Epithelial cell of proximal tubule (primary cell): Measurements from ENCODE around the gene ZC3H12D. TPM values are rescaled to one million over a fixed set of nuclear protein-coding genes. Genes with fewer than 3 reads are reported as not detected.

Source experiments
- DNase-seq: peaks from one replicate; pipeline ENCODE4 v3.0.0-alpha.2; 2011; ENCODE audit warnings: low read depth
- H3K4me3 ChIP-seq: 2 replicates; pipeline ENCODE4 v1.5.1; 2011; ENCODE audit warnings: low read depth, mild to moderate bottlenecking, low read length
- total RNA-seq: library from RNA; depleted of rRNA; stranded (reverse); fragments of >200 nt; gene quantifications from 2 replicates; pipeline ENCODE4 v1.2.3, GENCODE V29; 2015
- TF ChIP-seq, protein P1 (sequence below): conservative IDR thresholded peaks from 2 replicates; pipeline ENCODE4 v1.5.1; 2012; ENCODE audit warnings: low read depth, mild to moderate bottlenecking, low read length

ZC3H12D gene
- total RNA-seq, 1 donor from 2014 or later, result 0.17 TPM

DNA sequence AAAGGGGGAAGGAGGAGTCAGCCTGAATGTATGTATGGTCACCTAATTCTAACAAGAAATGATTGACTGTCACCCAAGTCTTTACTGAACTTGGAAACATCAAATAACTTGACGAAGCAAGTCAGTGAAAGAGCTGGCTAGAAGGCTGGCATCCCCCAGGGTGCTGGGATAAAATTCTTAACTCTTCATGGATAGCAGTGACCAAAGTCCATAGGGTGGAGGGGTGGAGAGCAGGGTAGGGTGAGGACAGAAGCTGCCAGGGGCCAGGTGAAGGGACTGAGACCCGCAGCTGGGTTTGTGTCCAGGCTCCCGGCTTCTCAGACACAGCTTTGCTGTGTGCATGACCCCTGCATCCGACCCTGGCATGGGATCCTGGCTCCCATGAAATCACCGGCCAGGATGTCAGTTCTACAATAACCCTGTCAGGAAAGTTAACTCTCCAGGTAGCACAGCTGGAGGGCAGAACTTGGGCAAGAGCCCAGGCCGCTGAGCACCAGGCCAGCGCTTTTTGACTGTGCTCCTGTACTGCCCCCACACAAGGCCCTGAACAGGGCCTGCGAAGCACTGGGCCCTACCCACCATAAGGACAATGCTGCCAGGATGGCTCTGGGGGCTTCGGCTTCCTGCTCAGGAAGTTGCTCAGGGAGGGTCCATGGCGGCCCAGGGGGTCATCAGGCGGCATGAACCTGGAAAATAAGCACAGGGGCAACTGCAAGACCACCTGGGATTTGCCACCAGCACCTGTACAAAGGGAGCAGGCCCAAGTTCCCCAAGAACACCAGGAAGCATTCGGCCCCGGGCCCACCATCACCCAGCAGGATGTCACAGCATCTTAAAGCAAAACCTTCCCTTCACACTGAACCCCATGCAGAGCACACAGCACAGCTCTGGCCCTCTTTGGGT is 32.5 kb downstream of the ZC3H12D start:
- no peak for DNase-seq
- TF ChIP-seq, protein P1, sequence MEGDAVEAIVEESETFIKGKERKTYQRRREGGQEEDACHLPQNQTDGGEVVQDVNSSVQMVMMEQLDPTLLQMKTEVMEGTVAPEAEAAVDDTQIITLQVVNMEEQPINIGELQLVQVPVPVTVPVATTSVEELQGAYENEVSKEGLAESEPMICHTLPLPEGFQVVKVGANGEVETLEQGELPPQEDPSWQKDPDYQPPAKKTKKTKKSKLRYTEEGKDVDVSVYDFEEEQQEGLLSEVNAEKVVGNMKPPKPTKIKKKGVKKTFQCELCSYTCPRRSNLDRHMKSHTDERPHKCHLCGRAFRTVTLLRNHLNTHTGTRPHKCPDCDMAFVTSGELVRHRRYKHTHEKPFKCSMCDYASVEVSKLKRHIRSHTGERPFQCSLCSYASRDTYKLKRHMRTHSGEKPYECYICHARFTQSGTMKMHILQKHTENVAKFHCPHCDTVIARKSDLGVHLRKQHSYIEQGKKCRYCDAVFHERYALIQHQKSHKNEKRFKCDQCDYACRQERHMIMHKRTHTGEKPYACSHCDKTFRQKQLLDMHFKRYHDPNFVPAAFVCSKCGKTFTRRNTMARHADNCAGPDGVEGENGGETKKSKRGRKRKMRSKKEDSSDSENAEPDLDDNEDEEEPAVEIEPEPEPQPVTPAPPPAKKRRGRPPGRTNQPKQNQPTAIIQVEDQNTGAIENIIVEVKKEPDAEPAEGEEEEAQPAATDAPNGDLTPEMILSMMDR, result no peak
- H3K4me3 ChIP-seq, result no peak overlapping the region

DNA sequence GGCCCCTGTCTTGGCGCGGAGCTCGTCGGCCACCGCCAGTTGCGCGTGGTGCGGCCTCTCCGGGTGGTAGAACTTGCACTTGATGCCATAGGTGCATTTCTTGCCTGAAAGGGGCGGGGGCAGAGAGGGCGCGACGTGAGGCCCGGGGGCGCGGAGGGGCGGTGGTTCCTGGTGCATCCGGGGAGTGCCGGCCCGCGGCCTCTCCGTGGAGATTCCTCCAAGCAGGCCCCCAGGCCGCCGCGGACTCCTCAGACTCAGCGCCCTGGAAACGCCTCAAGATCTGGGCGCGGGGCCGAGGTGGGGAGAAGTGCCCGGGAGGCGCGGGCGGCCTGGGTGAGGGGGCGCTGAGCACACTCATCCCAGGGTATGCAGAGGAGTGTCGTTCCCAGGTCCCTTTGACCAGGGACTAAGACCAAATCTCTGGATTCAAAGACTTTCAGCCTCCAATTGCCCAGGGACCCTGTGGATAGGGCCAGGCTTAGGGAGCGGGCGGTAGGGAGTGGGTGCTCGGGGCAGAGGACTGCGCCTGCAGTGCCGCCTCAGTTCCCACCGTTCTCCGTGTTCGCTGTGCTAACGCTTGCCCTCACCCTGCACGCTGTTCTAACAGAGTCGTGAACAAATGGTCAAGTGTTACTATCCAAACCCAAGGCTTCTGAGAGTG is 33.3 kb downstream of the ZC3H12D start:
- TF ChIP-seq, protein P1, result no peak
- H3K4me3 ChIP-seq, result no peak overlapping the region

DNA sequence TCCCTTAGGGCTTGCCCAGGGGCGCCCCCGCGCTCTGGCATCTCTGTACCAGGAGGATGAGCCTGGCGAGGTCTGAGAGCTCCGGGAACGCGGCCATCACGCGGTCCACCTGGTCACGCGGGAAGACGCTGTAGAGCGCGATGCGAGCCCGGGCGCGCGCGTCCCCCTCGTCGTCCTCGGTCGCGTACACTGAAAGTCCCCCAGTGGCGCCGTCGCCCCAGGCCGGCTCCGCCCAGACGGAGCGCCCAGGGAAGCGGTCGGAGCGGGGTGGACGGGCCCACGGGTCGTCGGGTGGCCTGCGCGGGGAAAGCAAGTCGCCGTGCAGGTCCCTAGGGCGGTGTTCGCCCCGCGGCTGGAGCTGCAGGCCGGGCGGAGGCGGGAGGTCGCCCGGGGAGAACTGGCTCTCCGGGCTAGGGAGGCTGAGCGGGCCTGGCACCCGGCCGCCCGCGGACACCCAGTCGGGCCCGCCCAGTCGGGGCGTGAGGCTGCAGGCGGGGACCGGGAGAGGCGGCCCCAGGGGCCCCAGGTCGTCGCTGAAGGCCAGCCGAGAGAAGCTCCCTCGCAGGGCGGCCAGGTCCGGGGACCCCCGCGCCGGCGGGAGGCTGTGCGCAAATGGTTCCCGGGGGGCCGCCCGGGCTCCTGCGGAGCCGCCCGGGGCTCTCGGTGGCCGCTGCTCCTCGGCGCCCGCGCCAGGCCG is 34.0 kb downstream of the ZC3H12D start:
- peak overlapping the region; percentile 38 for H3K4me3 ChIP-seq
- no peak for DNase-seq
- TF ChIP-seq, protein P1, result no peak

More for the DNA sequence above, 33.3 kb downstream of the ZC3H12D start:
- DNase-seq, result no peak

DNA sequence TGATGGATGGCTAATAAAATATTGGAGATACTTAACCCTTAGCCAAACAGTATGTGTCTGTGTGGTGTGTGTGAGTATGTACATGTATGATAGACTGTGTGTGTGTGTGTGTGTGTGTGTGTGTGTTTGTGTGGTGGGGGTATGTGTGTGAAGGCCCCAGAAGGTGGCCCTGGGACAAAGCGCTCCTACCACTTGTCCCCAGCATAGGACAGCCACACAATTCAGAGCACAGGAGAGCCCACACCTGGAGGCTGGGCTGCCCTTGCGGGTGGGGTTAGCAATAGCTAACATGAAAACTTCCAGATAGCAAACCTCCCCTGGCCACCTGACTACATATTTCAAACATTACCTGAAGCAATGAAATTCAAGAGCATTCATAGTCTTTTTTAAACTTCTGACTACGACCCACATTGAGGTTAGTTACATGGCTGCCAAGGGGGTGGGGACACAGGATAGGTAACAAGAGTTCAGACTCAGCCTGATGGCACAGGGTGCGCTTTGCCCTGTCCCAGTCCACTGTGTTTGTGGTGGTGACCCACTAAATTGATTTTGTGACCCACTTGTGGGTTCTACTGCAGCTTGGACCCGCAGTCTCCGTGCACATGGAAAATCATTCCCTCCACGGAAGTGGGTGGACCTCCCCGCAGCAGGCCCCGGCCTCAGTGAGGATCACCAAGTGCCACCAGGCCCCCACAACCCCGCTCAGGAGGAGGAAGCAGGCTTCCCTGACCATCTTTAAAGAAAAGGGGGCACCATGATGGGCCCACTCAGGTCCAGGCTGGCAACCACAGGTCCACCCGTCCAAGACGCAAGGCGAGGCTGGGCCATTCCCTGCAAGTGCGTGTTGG is 34.8 kb downstream of the ZC3H12D start:
- TF ChIP-seq, protein P1, result no peak
- no peak for DNase-seq
- peak overlapping the region; percentile 38 for H3K4me3 ChIP-seq

DNA sequence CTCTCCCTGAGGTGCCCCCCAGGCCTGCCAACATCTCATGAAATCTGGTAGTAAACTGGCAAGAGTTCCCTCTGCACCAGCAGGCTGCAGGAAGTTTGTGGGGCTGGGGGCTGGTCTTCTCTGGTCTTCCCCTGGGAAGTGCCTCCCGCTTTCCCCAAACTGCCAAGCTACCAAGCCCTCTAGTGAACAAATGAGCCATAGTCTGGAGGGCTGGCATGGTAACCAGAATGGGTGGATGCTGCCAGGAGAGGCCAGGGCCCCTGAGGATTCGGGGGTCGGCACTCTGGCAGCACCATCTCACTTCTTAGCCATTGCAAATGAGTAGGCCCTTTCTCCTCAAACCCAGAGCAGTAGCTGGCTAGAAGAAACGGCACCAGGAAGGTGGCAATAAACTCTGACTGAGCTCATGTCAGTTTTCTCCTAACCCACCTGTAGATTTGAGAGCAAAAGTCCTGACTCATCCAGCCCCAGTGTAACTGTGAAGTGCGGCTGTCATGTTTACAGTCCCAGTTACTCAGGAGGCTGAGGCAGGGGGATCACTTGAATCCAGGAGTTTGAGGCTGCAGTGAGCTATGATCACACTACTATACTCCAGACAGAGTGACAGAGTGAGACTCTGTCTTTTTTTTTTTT is 35.9 kb downstream of the ZC3H12D start:
- TF ChIP-seq, protein P1, result no peak
- no peak for DNase-seq
- no peak overlapping the region for H3K4me3 ChIP-seq
